KMS-11 (cell line): ENCODE results near the gene ATP1A3.

ENCODE experiments used
- H2AFZ ChIP-seq: fragments of 200-600 bp; sonication (generic); 2 replicates; pipeline ENCODE4 v1.6.1; 2016; ENCODE audit warnings: antibody characterized with exemption, mixed run types, low read depth
- H3K27ac ChIP-seq: fragments of 200-600 bp; sonication (generic); 2 replicates; pipeline ENCODE4 v1.6.1; 2016; ENCODE audit warnings: mild to moderate bottlenecking, mixed run types
- H3K27me3 ChIP-seq: fragments of 200-600 bp; sonication (generic); 2 replicates; pipeline ENCODE4 v1.6.1; 2017; ENCODE audit warnings: mild to moderate bottlenecking, low read depth, mixed run types, moderate library complexity; ENCODE audit not compliant: insufficient read depth
- H3K36me3 ChIP-seq: fragments of 200-600 bp; sonication (generic); 2 replicates; pipeline ENCODE4 v1.6.1; 2017; ENCODE audit warnings: mild to moderate bottlenecking, mixed run types; ENCODE audit not compliant: insufficient read depth
- H3K4me1 ChIP-seq: fragments of 200-600 bp; sonication (generic); 2 replicates; pipeline ENCODE4 v1.6.1; 2016; ENCODE audit warnings: mild to moderate bottlenecking, low read depth, mixed run types; ENCODE audit not compliant: poor library complexity, severe bottlenecking
- H3K4me2 ChIP-seq: fragments of 200-600 bp; sonication (generic); 2 replicates; pipeline ENCODE4 v1.7.0; 2016; ENCODE audit warnings: mild to moderate bottlenecking, mixed run types
- H3K4me3 ChIP-seq: fragments of 200-600 bp; sonication (generic); IDR thresholded peaks from 2 replicates; pipeline ENCODE4 v1.6.1; 2017; ENCODE audit warnings: low read depth, low read length, mixed read lengths; ENCODE audit not compliant: insufficient read depth
- H3K79me2 ChIP-seq: fragments of 200-600 bp; sonication (generic); 2 replicates; pipeline ENCODE4 v1.6.1; 2016; ENCODE audit warnings: low read depth, mixed run types; ENCODE audit not compliant: insufficient read depth
- H3K9ac ChIP-seq: fragments of 200-600 bp; sonication (generic); 2 replicates; pipeline ENCODE4 v1.6.1; 2016; ENCODE audit warnings: mild to moderate bottlenecking, mixed run types
- H4K20me1 ChIP-seq: fragments of 200-600 bp; sonication (generic); 2 replicates; pipeline ENCODE4 v1.6.1; 2016; ENCODE audit warnings: mild to moderate bottlenecking, mixed run types; ENCODE audit not compliant: insufficient read depth
- CTCF ChIP-seq: fragments of 200-600 bp; sonication (generic); conservative IDR thresholded peaks from 2 replicates; pipeline ENCODE4 v1.6.1; 2017; ENCODE audit warnings: low read depth, mild to moderate bottlenecking, antibody characterized with exemption, low read length, moderate library complexity, mixed read lengths

Gene ATP1A3

GRCh38 chr19:42023121-42023942 is 29.3 kb upstream of the ATP1A3 start:
- Histone ChIP-seq H3K4me2 (no peak overlapping the region), H4K20me1 (no peaks in the 10 kb centered on the region), H3K36me3 (no peaks in the 10 kb centered on the region), H3K4me1 (no peaks in the 10 kb centered on the region), H3K27me3 (peaks cover 89% of the 10 kb centered on the region), H3K4me3 (no peak overlapping the region), H2AFZ (no peak overlapping the region), H3K27ac (no peak overlapping the region), H3K79me2 (no peaks in the 10 kb centered on the region), H3K9ac (no peak overlapping the region)
- peak; percentile 61 for TF ChIP-seq CTCF

GRCh38 chr19:42022616-42023015 is 28.6 kb upstream of the ATP1A3 start:
- H3K4me2 ChIP-seq, result no peak overlapping the region
- no peaks in the 10 kb centered on the region for H3K36me3 ChIP-seq
- H3K27me3 ChIP-seq, result peaks cover 88% of the 10 kb centered on the region
- H2AFZ ChIP-seq, result no peak overlapping the region
- no peaks in the 10 kb centered on the region for H3K4me1 ChIP-seq
- H4K20me1 ChIP-seq, result no peaks in the 10 kb centered on the region
- H3K4me3 ChIP-seq, result no peak overlapping the region
- H3K9ac ChIP-seq, result no peak overlapping the region
- TF ChIP-seq CTCF, result no peak
- H3K79me2 ChIP-seq, result no peaks in the 10 kb centered on the region
- H3K27ac ChIP-seq, result no peak overlapping the region

GRCh38 chr19:42021185-42021584 is 27.2 kb upstream of the ATP1A3 start:
- H3K79me2 ChIP-seq, result no peaks in the 10 kb centered on the region
- no peak overlapping the region for H2AFZ ChIP-seq
- no peaks in the 10 kb centered on the region for H3K4me1 ChIP-seq
- H3K27me3 ChIP-seq, result peaks cover 80% of the 10 kb centered on the region
- H3K9ac ChIP-seq, result no peak overlapping the region
- no peaks in the 10 kb centered on the region for H3K36me3 ChIP-seq
- no peak overlapping the region for H3K4me2 ChIP-seq
- TF ChIP-seq CTCF, result no peak
- no peaks in the 10 kb centered on the region for H4K20me1 ChIP-seq
- H3K4me3 ChIP-seq, result no peak overlapping the region
- H3K27ac ChIP-seq, result no peak overlapping the region

- H4K20me1 ChIP-seq, result no peaks in the 10 kb centered on the region
- H3K4me3 ChIP-seq, result no peak overlapping the region
- H3K27me3 ChIP-seq, result peaks cover 69% of the 10 kb centered on the region
- no peaks in the 10 kb centered on the region for H3K4me1 ChIP-seq
- no peaks in the 10 kb centered on the region for H3K36me3 ChIP-seq
- H2AFZ ChIP-seq, result no peak overlapping the region
- no peak overlapping the region for H3K9ac ChIP-seq
- H3K79me2 ChIP-seq, result no peaks in the 10 kb centered on the region
- H3K27ac ChIP-seq, result no peak overlapping the region
- no peak for TF ChIP-seq CTCF
- no peak overlapping the region for H3K4me2 ChIP-seq
Observed at GRCh38 chr19:42018503-42019193, 24.6 kb upstream of the ATP1A3 start.
